MV-4-11 (cell line): ENCODE results near the gene CLEC3A.
A peak's percentile ranks its signal among the peaks of the same experiment; 100 is the strongest.
"Not testable (repeated sequence)": the region's sequence is repeated elsewhere in the genome, so short reads cannot be mapped to it uniquely, and the experiment has no call there.

Experiments used
- DNase-seq: peaks from one replicate; lab custom pipeline; 2025; lab: John Stamatoyannopoulos, UW

CLEC3A gene

GRCh38 chr16:78028018-78028417 is 5.7 kb downstream of the CLEC3A start:
- no peak for DNase-seq

- DNase-seq: no peak
Measured at GRCh38 chr16:78034530-78034929, 12.2 kb downstream of the CLEC3A start.

GRCh38 chr16:78035012-78035411 is 12.7 kb downstream of the CLEC3A start:
- DNase-seq: no peak

GRCh38 chr16:78040396-78040795 is 18.0 kb downstream of the CLEC3A start:
- DNase-seq: no peak

GRCh38 chr16:78045865-78046581 is 23.7 kb downstream of the CLEC3A start:
- DNase-seq: peak; percentile 16

GRCh38 chr16:78048319-78048718 is 26.0 kb downstream of the CLEC3A start:
- DNase-seq: no peak

- no peak for DNase-seq
Measured at GRCh38 chr16:78050734-78051400, 28.5 kb downstream of the CLEC3A start.

- DNase-seq: no peak
Measured at GRCh38 chr16:78057803-78058564, 35.6 kb downstream of the CLEC3A start.

- not testable (repeated sequence) for DNase-seq
Measured at GRCh38 chr16:78059806-78060205, 37.5 kb downstream of the CLEC3A start.

- DNase-seq: no peak
Measured at GRCh38 chr16:78060295-78060694, 37.9 kb downstream of the CLEC3A start.

- DNase-seq: no peak
Measured at GRCh38 chr16:78060809-78061208, 38.5 kb downstream of the CLEC3A start.

GRCh38 chr16:78065319-78065718 is 43.0 kb downstream of the CLEC3A start:
- DNase-seq: no peak

- DNase-seq: no peak
Measured at GRCh38 chr16:78069913-78070312, 47.6 kb downstream of the CLEC3A start.

- DNase-seq: no peak
Measured at GRCh38 chr16:78072275-78072674, 49.9 kb downstream of the CLEC3A start.

GRCh38 chr16:78075800-78076199 is 53.5 kb downstream of the CLEC3A start:
- DNase-seq: no peak

- DNase-seq: no peak
Measured at GRCh38 chr16:78081341-78081740, 59.0 kb downstream of the CLEC3A start.
